Measurements from ENCODE around the gene TBX18.

GRCh38 chr6:84743616-84744015, 20.8 kb downstream of the TBX18 start:
- TF ChIP-seq POLR2A (IDR thresholded peaks at IDR 0.05; ENCODE audit: low read depth, low read length) (no peak), MAZ (IDR thresholded peaks at IDR 0.05; ENCODE audit: borderline replicate concordance, low read depth, low read length) (no peak), USF2 (IDR thresholded peaks at IDR 0.05; ENCODE audit: low read depth, low read length) (no peak), FOS (IDR thresholded peaks at IDR 0.05; ENCODE audit: low read depth, low read length) (no peak)
- TF ChIP-seq, protein P1, sequence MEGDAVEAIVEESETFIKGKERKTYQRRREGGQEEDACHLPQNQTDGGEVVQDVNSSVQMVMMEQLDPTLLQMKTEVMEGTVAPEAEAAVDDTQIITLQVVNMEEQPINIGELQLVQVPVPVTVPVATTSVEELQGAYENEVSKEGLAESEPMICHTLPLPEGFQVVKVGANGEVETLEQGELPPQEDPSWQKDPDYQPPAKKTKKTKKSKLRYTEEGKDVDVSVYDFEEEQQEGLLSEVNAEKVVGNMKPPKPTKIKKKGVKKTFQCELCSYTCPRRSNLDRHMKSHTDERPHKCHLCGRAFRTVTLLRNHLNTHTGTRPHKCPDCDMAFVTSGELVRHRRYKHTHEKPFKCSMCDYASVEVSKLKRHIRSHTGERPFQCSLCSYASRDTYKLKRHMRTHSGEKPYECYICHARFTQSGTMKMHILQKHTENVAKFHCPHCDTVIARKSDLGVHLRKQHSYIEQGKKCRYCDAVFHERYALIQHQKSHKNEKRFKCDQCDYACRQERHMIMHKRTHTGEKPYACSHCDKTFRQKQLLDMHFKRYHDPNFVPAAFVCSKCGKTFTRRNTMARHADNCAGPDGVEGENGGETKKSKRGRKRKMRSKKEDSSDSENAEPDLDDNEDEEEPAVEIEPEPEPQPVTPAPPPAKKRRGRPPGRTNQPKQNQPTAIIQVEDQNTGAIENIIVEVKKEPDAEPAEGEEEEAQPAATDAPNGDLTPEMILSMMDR (conservative IDR thresholded peaks at IDR 0.05; ENCODE audit: low read depth, low read length), result no peak
